Adrenal gland (tissue), 5 donors: ENCODE measurements around the gene NEMP1.

Experiments used
- CTCF ChIP-seq, 6 experiments: fragments of 450-650 bp in 4 of 6; fragments of 200-600 bp in 2 of 6; sonication (generic) in 1 of 6; IDR thresholded peaks; 1 replicate in 5 of 6; 2 replicates in 1 of 6; pipeline versions ENCODE4 v1.5.1 to v1.8.0; 2016 to 2021; ENCODE audit warnings: antibody characterized with exemption in 6 of 6, mild to moderate bottlenecking in 2 of 6, moderate library complexity in 1 of 6
- POLR2A ChIP-seq, 2 donors: fragments of 450-650 bp; IDR thresholded peaks; one replicate each; pipeline ENCODE4 v1.6.1; 2017; ENCODE audit warnings: antibody characterized with exemption in 2 of 2, mild to moderate bottlenecking in 2 of 2, moderate library complexity in 1 of 2
- donor health status: DM: no; HTN: no; CAD: no.

- TF ChIP-seq CTCF (IDR thresholded peaks at IDR 0.05) (no peak), POLR2A (IDR thresholded peaks at IDR 0.05) (no peak)
Observed at GRCh38 chr12:57096748-57097553, 18.4 kb upstream of the NEMP1 start.
